Cardiac septum (tissue), 1 donor: ENCODE results near the gene ADARB2. TPM values are rescaled to one million over a fixed set of nuclear protein-coding genes. Genes with fewer than 3 reads are reported as not detected.
"Not testable (repeated sequence)": the region's sequence is repeated elsewhere in the genome, so short reads cannot be mapped to it uniquely, and the experiment has no call there.

Experiments used
- DNase-seq: peaks from one replicate; pipeline ENCODE4 v3.0.0-alpha.2; 2020; ENCODE audit warnings: low spot score
- intact Hi-C: fragments of 100-400 bp; cut with DNase I; formaldehyde crosslinking; loops from one replicate; pipeline ENCODE4 v1.14.0; 2022
- total RNA-seq: library from RNA; stranded (reverse); fragmentation: NEBNext Ultra II Directional; extraction: Animal tissue kit (Norgen Biotek cat#: 25700); gene quantifications from one replicate; pipeline ENCODE4 v1.2.1, GENCODE V29; 2021
- donor health status: DM: no; HTN: no; CAD: no.

Gene ADARB2
- total RNA-seq, 1 donor from 2014 or later, result not detected

DNA sequence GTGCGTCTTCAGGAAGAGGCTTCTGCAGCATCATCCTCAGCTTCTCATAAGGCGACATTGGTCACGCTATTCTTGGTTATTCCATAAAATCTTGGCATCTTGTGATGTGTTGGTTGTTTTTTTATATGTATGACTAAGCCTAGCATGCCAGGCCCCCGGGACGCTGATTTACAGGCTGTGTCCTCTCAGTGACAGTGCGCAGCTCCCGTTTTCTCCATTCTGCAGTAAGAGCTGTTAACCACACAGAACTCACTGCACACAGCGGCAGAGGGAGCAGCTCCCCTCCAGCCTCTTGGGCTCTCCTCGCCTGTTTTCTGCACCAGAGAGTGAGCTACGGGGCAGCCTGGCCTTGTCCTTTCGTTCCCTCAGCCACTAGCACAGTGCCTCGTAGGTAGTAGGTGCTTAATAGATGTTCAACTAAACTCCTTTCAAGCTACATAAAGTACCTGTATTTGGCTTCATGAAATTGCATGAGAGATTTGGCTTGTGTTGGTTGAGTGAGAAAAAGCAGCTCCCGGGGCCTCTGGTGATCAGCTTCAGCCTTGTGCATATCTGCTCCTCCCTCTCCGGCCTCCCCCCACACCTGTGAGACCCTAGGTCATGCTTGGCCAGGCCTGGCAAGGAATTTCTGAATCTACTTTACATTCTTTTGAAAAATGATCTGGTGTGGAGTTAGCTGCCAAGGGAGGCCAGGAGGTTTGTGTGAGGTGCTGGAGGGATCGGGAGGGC is 564.9 kb downstream of the ADARB2 start:
- DNase-seq, result peak; percentile 58
- intact Hi-C loops, result no loop called here

DNA sequence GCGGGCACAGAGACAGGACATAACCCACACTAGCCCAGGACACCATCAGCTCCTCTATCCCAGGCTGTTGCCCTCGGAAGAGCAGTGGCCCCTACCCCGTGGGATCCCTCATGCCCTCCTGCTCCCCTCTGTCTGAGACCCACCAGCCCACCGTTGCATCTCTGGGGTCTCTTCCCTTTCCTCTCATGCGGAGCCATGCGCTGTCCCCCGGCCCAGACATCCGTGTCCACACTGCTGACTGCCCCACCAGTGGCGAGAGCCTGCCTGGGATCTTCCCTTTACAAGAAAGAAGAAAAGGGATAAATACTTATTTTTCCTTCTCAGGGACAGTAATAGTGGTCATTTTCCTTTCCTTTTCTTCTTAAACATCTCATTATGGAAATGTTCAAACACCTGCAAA is 565.7 kb downstream of the ADARB2 start:
- DNase-seq, result no peak
- intact Hi-C loops, result no loop called here

DNA sequence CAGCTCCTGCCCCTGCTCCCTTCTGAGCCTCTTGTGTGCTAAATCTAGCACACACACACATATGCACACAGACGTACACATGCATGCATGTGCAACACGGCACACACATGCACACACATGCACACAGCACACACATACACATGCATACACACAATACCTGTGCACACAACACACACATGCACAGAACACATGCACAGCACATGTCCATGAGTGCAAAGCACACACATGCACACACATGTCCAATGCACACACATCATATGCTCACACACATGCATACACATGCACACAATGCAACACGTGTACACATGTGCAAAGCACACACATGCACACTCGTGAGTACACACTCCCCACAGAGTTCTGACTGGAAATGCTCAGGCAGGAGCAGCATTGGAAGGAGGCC is 566.1 kb downstream of the ADARB2 start:
- DNase-seq, result no peak
- intact Hi-C loops, result no loop called here

DNA sequence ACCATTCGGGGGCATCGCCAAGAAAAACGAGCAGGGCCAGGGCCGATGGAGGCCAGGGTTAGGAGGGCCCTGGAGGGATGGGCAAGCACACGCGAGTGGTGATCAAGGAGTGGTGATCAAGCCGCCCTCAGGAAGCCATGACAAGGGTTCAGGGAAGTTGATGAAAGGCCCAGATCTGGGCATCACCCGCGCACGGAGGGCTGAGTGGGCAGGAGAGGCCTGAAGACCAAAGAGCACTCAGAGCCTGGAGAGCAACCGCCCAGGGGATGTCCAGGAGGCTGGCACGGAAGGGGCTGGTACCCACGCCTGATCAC is 566.5 kb downstream of the ADARB2 start:
- DNase-seq, result no peak
- intact Hi-C loops, result no loop called here

DNA sequence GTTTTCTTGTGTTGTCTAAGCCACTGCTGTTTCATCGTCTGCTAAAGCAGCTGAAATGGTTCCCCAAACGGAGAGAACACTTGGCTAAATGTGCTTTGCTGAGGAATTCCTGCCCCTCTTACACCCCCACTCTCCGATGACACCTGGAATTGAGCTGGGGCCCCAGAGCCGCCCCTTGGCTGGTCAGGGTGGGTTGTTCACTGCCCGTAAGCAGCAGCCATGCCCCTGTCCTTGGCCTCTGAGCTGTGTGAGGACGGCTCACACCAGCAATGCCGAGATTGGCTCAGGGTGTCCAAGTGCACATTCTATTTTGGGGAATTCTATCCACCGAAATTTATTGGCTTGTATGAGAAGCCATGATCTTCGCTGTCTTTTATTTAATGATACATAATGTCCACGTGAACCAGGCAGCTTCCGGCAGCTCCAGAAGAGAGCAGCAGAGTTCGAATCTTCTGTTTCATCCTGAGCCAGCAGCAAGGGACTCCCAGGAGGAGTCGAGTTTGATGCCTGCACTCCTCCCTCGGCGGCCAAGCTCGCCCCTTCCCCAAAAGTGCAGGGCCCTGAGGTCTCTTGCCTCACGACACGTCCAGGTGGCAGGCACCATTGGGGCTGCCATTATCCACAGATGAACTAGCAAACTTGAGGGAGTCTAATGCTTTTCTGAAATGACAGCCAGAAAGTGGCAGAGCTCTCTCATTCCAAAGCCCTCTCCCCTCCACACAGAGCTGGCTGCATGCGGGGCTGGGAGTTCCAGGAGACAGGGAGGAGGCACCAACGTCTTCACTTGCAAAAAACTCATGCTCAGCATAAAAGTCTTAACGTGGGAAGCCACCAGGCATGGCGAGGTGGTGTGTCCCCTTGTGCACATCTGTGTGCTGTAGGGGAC is 567.1 kb downstream of the ADARB2 start:
- peak; percentile 36 for DNase-seq
- intact Hi-C loops, result no loop called here

DNA sequence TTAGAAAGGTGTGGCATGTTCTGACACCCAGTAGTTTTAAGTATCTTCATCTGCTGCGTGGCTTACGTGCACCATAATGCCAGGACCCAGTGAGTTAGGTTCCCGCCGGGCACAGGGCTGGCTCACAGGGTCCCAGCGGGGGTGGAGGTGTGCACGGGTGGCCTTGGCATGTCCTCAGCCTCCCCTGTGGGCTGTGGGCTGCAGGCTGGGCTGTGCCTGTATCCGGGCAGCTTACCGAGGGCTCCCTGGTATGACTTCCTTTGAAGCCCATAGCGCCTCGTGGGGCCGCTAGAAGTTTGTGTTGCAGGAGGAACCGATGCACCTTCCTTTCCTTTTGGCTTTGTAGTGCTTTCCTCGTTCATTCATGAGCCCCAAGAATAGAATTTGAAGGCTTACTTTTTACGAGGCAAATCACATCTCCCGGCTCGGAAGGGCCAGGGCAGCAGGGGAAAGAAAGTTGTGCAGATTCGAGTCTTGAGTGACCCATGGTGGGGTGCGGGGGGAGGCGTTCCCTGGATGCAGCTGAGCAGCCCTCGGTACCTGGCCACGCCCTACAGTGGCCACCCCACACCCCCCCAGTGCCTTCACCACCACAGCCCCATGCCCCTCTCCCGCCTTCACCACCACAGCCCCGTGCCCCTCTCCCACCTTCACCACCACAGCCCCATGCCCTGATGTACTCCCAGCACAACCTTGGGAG is 568.0 kb downstream of the ADARB2 start:
- DNase-seq, result peak; percentile 53

DNA sequence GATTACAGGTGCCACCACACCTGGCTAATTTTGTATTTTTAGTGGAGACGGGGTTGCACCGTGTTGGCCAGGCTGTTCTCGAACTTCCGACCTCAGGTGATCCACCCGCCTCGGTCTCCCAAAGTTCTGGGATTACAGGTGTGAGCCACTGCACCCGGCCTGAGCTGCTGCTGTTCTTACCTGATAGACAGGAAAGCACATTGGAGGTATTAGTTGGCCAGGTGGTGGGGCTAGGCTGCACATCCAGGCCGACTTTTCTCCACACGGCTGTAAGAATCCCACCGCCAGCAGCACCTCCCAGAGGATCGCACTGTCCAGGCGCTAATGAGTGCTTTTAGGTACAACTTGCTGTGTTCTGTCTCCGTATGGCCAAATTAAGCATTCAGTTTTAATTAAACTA is 568.6 kb downstream of the ADARB2 start:
- DNase-seq, result peak; percentile 33
- intact Hi-C loops, result no loop called here

More for the DNA sequence above, 568.0 kb downstream of the ADARB2 start:
- intact Hi-C loops, result no loop called here

DNA sequence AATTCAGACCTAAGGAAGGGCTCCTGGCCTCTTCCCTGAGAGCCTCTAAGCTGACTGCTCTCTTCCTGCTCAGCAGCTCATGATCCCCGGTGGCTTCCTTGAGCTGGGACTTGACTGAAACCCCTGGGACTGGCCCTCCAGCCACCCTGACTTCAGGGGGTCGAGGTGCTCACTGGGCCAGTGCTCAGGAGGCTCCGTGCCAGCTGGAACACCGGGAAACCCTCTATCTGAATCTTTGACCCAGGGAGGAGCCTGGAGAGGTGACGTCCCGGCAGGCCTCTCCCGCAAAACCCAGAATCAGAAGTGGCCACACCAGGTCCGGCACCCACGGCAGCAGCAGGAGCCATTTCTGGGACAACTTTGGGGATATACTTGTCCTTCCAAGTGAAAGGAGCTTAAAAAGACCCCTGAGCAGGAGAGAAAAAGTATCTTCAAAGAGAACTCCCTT is 570.5 kb downstream of the ADARB2 start:
- DNase-seq, result peak; percentile 47

DNA sequence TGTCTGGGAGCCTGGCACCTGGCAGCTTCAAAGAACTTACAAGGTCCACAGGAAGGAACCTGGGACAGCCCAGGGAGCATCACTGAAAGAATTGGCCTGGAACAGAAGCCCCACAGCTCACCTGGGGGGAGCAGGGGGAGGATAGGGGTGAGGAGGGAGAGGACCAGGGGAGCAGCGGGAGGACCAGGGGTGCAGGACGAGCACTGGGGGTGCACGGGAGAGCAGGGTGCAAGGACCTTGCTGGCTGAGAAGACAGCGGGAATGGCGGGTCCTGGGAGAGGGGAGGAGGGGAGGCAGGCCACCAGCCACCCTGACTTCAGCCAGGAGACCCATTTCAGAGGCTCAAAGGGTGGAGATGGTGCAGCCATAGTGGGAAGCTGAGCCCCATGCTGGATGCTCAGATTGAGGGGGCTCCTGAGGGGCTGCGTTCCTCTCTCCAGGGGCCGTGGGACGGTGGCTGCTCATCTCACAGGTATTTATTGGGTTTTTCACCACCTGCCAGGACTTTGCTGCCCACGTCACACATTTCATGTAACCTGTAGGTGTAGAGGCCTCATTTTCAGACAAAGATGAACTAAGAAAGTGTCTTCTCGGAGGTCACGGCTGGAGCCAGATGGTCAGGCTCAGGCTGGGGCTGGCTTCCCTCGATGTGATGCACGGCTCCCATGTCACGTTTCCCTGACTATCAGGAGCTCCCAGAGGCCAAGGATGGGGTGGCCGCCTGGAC is 571.1 kb downstream of the ADARB2 start:
- peak; percentile 19 for DNase-seq

More for the DNA sequence above, 570.5 kb downstream of the ADARB2 start:
- intact Hi-C loops, result no loop called here

DNA sequence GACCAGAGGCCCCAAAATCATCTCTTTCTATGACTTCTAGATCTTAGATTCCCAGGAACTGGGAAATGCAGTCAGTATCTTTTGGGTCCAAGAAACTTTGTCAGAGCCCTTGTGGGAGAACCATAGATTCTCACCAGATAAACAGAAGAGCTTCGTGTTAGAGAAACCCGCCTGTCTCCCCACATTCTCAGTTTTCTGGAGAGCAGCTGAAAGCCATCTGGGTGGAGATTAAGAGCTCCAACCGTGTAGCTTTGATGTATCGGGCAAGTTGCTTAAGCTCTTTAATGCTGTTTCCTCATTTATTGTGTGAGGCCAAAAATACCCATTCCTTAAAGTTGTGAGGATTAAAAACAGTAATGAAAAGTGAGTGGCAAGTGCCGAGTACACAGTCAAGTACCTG is 573.5 kb downstream of the ADARB2 start:
- intact Hi-C loops, result no loop called here
- no peak for DNase-seq

More for the DNA sequence above, 571.1 kb downstream of the ADARB2 start:
- intact Hi-C loops, result no loop called here

DNA sequence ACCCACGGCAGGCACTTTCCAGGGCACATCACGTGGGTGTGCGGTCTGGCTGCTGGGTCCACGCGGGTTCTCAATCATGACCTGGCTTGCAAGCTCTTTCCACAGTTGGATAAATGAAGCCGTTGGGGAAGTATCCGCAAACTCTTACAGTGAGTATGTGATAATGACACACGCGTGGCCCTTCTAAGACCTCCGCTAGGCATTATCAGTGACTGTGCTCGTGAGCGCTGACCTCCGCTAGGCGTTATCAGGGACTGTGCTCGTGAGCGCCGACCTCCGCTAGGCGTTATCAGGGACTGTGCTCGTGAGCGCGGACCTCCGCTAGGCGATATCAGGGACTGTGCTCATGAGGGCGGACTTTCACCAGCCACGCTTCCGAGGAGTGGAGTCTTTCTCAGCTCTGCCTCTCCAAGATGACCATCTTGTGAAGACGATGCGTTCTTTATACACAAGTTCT is 574.1 kb downstream of the ADARB2 start:
- DNase-seq, result peak; percentile 24
- intact Hi-C loops, result no loop called here

DNA sequence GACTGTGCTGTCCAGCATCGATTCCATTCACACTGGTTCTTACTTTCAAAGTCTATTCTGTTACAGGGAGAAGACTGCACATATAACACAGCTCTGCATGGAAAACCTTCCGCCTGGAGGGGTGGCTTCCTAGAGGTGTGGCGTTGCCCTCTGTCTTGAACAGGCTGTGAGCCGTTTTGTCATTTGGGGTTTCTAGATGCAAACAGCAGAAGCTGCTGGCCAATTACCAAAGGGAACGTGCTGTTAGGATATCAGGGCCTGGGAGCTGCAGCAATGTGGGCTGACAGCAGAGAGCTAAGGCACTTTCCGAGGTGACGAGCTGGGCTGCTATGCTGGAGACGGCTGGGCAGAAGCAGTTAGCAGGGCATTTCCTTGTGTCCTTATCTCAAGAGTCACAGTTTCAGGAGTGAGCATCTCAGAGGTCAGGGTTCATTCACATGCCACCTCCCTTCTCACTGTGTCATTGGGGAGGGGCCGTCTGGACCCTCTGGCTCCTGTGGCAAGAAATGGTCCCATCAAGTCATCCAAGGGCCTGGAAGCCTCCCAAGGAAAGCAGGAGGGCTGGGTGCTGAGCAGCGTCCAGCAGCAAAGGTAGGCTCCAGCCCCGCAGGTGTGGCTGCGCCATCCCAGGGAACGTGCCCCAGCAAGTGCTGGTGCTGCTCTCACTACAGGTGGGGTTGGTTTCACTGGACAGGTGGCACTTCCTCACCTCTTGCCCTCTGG is 574.7 kb downstream of the ADARB2 start:
- intact Hi-C loops, result no loop called here
- peak; percentile 51 for DNase-seq

DNA sequence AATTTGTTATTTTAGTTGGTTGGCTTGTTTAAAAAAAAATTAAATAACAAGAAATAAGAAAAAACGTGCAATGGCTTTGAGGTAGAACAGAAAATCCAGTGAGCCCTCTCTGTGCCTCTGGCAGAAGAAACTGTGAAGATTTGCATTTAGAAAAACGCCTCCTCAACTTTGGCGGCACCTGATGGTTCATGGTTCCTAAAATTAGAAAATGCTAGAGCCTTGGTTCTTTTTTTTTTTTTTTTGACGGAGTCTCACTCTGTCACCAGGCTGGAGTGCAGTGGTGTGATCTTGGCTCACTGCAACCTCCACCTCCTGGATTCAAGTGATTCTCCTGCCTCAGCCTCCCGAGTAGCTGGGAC is 576.0 kb downstream of the ADARB2 start:
- DNase-seq, intact Hi-C loops: not testable (repeated sequence)

DNA sequence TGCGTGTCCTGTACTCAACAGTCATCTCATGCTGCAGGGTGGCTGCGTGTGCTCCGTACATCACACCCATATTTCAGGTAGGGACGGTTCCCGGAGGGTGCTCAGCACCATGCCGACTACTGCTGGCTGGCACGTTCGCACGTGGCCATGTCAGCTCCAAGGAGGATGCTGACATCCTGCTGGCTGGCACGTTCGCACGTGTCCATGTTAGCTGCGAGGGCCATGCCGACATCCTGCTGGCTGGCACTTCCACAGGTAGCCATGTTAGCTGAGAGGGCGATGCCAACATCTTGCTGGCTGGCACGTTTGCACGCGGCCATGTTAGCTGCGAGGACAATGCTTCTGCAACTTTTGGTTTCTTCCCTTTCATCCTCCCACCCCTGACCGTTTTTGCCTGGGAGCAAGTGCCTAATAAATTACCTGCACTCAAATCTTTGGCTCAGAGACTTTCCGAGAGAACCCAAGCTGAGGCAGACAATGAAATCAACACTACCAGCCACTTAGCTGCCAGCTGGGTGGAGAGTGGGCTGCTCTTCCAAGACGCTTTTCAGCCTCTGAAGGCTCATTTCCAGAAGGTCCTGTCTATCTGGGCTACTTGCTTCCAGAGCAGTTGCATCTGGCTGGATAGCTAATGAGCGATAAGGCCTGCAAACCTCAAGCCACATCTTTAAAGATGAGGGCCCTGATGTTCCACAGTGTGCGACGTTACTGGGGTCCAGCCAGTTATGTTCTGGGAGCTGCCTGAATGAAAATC is 576.6 kb downstream of the ADARB2 start:
- peak; percentile 63 for DNase-seq
- intact Hi-C loops, result no loop called here

DNA sequence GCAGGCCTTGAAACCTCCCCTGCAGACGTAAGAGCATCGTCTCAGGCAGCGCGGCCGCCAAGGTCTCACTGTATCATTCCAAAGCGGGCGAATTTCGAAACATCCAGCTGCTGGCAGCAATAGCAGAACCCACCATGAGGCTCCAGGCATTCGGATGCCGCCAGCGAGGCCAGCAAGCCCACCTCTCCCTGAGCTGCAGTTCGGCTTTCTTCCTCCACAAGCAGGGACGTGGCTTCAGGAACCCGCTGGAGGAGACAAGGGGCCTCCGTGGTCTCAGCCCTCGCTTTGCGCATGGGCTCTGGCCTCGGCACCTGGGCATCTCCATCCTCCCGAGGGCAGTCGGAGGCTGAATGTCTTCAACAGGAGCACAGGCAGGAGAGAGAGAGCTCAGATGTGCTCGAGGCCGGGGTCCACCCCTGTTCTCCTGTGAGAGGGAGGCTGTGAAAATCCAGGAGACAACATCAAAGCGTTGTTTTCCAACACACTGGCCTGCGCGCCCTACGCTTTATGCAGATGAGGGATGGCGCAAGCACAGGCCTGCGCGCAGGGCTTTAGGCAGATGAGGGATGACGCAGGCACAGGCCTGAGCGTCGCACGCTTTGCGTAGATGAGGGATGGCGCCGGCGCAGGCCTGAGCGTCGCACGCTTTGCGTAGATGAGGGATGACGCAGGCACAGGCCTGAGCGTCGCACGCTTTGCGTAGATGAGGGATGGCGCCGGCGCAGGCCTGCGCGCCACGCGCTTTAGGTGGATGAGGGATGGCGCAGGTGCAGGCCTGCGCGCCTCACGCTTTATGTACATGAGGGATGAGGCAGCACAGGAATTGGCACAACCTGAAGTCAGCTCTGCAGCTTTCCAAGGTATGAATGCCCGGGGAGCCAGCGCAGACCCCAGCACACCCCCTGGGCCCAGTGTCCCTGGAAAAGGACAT is 577.9 kb downstream of the ADARB2 start:
- intact Hi-C loops, result no loop called here
- peak; percentile 46 for DNase-seq

DNA sequence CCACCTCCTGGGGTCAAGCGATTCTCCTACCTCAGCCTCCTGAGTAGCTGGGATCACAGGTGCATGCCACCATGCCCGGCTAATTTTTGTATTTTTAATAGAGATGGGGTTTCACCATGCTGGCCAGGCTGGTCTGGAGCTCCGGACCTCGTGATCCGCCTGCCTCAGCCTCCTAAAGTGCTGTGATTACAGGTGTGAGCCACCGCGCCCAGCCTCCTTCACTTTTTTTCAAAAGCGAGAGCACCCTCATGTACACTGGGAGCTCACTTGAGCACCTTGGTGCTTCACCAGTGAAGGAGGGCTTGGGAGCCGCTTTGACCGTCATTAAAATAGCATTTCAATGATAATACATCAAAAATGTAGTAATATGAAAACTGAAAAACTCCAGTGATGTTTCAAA is 578.8 kb downstream of the ADARB2 start:
- intact Hi-C loops, DNase-seq: not testable (repeated sequence)

DNA sequence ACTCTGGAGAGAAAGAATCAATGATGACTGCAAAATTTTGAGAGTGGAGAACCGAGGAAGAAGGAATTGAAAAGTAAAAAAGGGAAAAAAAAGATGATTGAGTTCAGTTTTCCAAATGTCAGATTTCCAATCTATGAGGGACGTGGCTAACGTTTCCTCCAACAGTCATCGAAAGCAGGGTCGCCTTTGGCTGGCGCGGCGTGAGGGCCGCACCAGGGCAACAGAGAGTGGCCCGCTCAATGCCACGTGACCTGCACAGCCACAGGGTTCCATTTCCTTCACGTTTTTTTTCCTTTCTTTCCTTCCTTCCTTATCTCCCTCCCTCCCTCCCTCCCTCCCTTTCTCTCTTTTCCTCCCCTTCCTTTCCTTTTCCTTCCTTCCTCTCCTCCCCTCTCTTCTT is 579.3 kb downstream of the ADARB2 start:
- DNase-seq, result peak; percentile 44
- intact Hi-C loops, result no loop called here
